GM18873 (cell line): ENCODE results near the gene COG5.

Experiments used
- ATAC-seq: cut with Tn5 transposase; IDR thresholded peaks from one replicate; pipeline ENCODE4 v1.9.1; 2021; ENCODE audit warnings: mild to moderate bottlenecking, moderate library complexity, moderate number of reproducible peaks; ENCODE audit not compliant: unreplicated experiment, low FRiP score

COG5 gene

GRCh38 chr7:107467972-107468371, 95.7 kb downstream of the COG5 start:
- ATAC-seq, result no peak

- no peak for ATAC-seq
Measured at GRCh38 chr7:107464666-107465226, 99.0 kb downstream of the COG5 start.

- ATAC-seq, result no peak
Measured at GRCh38 chr7:107463139-107464078, 100.3 kb downstream of the COG5 start.

- ATAC-seq, result no peak
Measured at GRCh38 chr7:107461938-107462533, 101.7 kb downstream of the COG5 start.

GRCh38 chr7:107453388-107453787, 110.3 kb downstream of the COG5 start:
- ATAC-seq, result no peak

- no peak for ATAC-seq
Measured at GRCh38 chr7:107450970-107451369, 112.8 kb downstream of the COG5 start.

GRCh38 chr7:107446988-107447387, 116.7 kb downstream of the COG5 start:
- no peak for ATAC-seq

GRCh38 chr7:107446531-107446930, 117.2 kb downstream of the COG5 start:
- no peak for ATAC-seq

GRCh38 chr7:107442678-107443077, 121.0 kb downstream of the COG5 start:
- ATAC-seq, result no peak

- ATAC-seq, result no peak
Measured at GRCh38 chr7:107441581-107442422, 121.9 kb downstream of the COG5 start.

GRCh38 chr7:107439025-107439424, 124.7 kb downstream of the COG5 start:
- no peak for ATAC-seq

GRCh38 chr7:107435749-107436148, 128.0 kb downstream of the COG5 start:
- no peak for ATAC-seq

GRCh38 chr7:107432261-107432660, 131.5 kb downstream of the COG5 start:
- no peak for ATAC-seq

- ATAC-seq, result no peak
Measured at GRCh38 chr7:107430057-107430456, 133.7 kb downstream of the COG5 start.

GRCh38 chr7:107428642-107429041, 135.1 kb downstream of the COG5 start:
- ATAC-seq, result no peak

GRCh38 chr7:107427462-107427861, 136.3 kb downstream of the COG5 start:
- ATAC-seq, result no peak

- no peak for ATAC-seq
Measured at GRCh38 chr7:107414198-107414597, 149.5 kb downstream of the COG5 start.

GRCh38 chr7:107408349-107408748, 155.4 kb downstream of the COG5 start:
- no peak for ATAC-seq

GRCh38 chr7:107405559-107405958, 158.2 kb downstream of the COG5 start:
- no peak for ATAC-seq

GRCh38 chr7:107404740-107405537, 158.8 kb downstream of the COG5 start:
- ATAC-seq, result no peak
